ENCODE data around the gene LRRK1. TPM values are rescaled to one million over a fixed set of nuclear protein-coding genes. Genes with fewer than 3 reads are reported as not detected.

Gene LRRK1
- total and polyA plus RNA-seq, 2 donors (not counting 1 experiment from before 2014, with no cell fraction given): 19.8 to 53.0 TPM

DNA sequence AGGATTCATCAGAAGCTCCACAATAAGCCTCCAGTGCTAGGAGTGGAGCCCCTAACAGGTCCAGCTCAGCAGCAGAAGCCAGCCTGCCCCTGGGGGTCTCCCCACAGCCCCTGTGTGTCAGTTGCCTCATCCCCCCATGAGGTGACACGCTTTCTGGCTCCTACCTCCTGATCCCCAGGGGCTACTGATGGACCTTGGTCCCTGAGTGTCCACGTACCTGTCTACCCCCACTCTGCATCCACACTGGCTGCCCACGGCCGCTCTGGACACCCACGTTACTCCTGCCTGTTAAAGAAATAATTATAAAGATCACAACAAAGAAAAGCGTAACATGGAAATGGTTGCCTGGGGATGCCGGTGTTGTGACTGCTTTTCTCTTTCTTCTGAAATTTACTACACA lies 189.6 kb downstream of the LRRK1 start:
- no peak for DNase-seq
- no peaks in the 10 kb centered on the region for H4K20me1 ChIP-seq (ENCODE audit: control insufficient read depth, insufficient read depth, low read length, poor library complexity, severe bottlenecking)
- no peak overlapping the region for H3K9ac ChIP-seq (ENCODE audit: low read length)
- TF ChIP-seq EZH2 (IDR thresholded peaks at IDR 0.05; ENCODE audit: borderline replicate concordance, insufficient read depth, low read depth, low read length, poor library complexity, severe bottlenecking): no peak
- TF ChIP-seq, protein P1, sequence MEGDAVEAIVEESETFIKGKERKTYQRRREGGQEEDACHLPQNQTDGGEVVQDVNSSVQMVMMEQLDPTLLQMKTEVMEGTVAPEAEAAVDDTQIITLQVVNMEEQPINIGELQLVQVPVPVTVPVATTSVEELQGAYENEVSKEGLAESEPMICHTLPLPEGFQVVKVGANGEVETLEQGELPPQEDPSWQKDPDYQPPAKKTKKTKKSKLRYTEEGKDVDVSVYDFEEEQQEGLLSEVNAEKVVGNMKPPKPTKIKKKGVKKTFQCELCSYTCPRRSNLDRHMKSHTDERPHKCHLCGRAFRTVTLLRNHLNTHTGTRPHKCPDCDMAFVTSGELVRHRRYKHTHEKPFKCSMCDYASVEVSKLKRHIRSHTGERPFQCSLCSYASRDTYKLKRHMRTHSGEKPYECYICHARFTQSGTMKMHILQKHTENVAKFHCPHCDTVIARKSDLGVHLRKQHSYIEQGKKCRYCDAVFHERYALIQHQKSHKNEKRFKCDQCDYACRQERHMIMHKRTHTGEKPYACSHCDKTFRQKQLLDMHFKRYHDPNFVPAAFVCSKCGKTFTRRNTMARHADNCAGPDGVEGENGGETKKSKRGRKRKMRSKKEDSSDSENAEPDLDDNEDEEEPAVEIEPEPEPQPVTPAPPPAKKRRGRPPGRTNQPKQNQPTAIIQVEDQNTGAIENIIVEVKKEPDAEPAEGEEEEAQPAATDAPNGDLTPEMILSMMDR (IDR thresholded peaks at IDR 0.05): no peak
- peaks cover 0 to 13% (median 0%) of the 10 kb centered on the region in 3 donors for H3K9me3 ChIP-seq (ENCODE audit: control extremely low read depth in 1 of 3, control insufficient read depth in 2 of 3, insufficient read depth in 1 of 3, low read length in 2 of 3)
- H3K4me1 ChIP-seq (ENCODE audit: control insufficient read depth in 2 of 2, insufficient read depth in 2 of 2, low read length in 2 of 2): no peaks in the 10 kb centered on the region
- H3K36me3 ChIP-seq (replicated peaks in 1 of 2; ENCODE audit: control extremely low read depth in 1 of 2, control insufficient read depth in 1 of 2, extremely low read depth in 1 of 2, insufficient read depth in 2 of 2, low read length in 1 of 2): no peaks in the 10 kb centered on the region
- no peak overlapping the region for H3K4me2 ChIP-seq (replicated peaks; ENCODE audit: low read depth, low read length, poor library complexity, severe bottlenecking)
- intact Hi-C loops (cut with micrococcal nuclease): no loop called here
- H3K27ac ChIP-seq (ENCODE audit: low read length in 2 of 2): no peak overlapping the region
- Mint-ChIP-seq H3K9me3 (ENCODE audit: insufficient read depth) (no peaks in the 10 kb centered on the region), H3K4me3 (no peak overlapping the region), H3K27me3 (no peaks in the 10 kb centered on the region), H3K27ac (no peak overlapping the region), H3K4me1 (no peaks in the 10 kb centered on the region)
- peaks cover 0 to under 1% (median 0%) of the 10 kb centered on the region in 4 experiments for H3K27me3 ChIP-seq (replicated peaks in 1 of 4; ENCODE audit: control extremely low read depth in 1 of 4, control insufficient read depth in 3 of 4, insufficient read depth in 4 of 4, low read length in 3 of 4)
- ChIA-PET CTCF (no interaction called here), POLR2A (no interaction called here)
- no peak overlapping the region for H2AFZ ChIP-seq (ENCODE audit: insufficient read depth, low read depth, low read length, poor library complexity, severe bottlenecking)
- no peak overlapping the region for H3K4me3 ChIP-seq (ENCODE audit: control extremely low read depth in 1 of 5, extremely low read depth in 1 of 5, insufficient read depth in 1 of 5, low read depth in 2 of 5, low read length in 4 of 5)
- ATAC-seq (ENCODE audit: low read depth): no peak
- H3K79me2 ChIP-seq (ENCODE audit: control insufficient read depth, insufficient read depth, low read length): no peaks in the 10 kb centered on the region
- WGBS (ENCODE audit: insufficient coverage): 86% methylated on average over 5 of the region's 7 CpGs

DNA sequence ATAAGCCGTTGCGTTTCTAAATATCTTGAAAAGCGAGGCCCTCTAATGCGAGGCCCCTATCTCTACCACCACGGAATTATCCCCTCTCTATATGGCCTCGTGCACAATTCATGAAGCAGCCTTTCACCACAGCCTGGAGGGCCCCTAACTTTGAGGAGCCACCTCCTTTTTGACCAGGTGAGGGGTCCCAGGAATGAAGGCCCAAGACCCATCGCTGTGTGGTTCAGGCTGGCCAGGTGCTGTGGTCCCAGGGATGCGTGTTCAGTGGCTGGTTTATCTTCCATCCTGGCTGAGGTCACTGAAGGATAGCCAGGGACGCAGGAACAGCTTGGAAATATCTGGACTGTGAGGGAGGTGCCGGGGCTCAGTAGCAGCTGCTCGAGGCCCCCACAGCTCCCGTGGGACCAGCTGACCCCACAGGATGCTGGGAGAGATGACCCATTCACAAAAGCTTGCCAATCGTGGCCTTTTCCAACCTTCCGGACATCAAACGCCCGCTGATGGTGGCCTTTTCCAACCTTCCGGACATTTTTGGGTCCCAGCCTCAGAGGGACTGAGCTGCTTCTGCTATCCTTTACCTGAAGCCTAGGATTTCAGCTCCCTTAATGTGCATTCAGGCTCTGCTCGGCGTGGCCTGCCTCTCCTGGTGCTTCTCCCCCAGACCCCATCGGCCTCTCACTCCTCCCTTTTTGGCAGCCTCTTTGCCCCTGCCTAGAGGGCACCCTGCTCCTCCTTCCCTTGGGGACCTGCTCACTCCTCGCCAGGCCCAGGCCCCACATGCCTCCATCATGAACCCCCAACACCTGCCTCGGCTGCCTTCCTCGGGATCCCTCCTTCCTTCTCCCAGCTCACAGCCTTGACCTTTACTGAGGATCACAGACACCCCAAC lies 191.8 kb downstream of the LRRK1 start:
- WGBS (ENCODE audit: insufficient coverage): 96% methylated on average over 21 of the region's 23 CpGs
- DNase-seq: no peak
- TF ChIP-seq EZH2 (IDR thresholded peaks at IDR 0.05; ENCODE audit: borderline replicate concordance, insufficient read depth, low read depth, low read length, poor library complexity, severe bottlenecking): no peak
- TF ChIP-seq, protein P1 (IDR thresholded peaks at IDR 0.05): no peak
- no peaks in the 10 kb centered on the region for H4K20me1 ChIP-seq (ENCODE audit: control insufficient read depth, insufficient read depth, low read length, poor library complexity, severe bottlenecking)
- H3K27ac ChIP-seq (ENCODE audit: low read length in 2 of 2): no peak overlapping the region
- Mint-ChIP-seq H3K9me3 (ENCODE audit: insufficient read depth) (no peaks in the 10 kb centered on the region), H3K27me3 (no peaks in the 10 kb centered on the region), H3K27ac (no peak overlapping the region), H3K4me3 (no peak overlapping the region), H3K4me1 (no peaks in the 10 kb centered on the region)
- ATAC-seq (ENCODE audit: low read depth): no peak
- H3K9me3 ChIP-seq (ENCODE audit: control extremely low read depth in 1 of 3, control insufficient read depth in 2 of 3, insufficient read depth in 1 of 3, low read length in 2 of 3): peaks cover 0 to 13% (median 0%) of the 10 kb centered on the region in 3 donors
- ChIA-PET CTCF (interaction anchor here (0.6 to 1.2 kb wide), 2 partner anchors 11 to 130 kb away, joined by 3 read pairs; no protein-coding TSS in a partner anchor), POLR2A (no interaction called here)
- H3K4me3 ChIP-seq (ENCODE audit: control extremely low read depth in 1 of 5, extremely low read depth in 1 of 5, insufficient read depth in 1 of 5, low read depth in 2 of 5, low read length in 4 of 5): no peak overlapping the region
- no peaks in the 10 kb centered on the region for H3K79me2 ChIP-seq (ENCODE audit: control insufficient read depth, insufficient read depth, low read length)
- no peaks in the 10 kb centered on the region for H3K36me3 ChIP-seq (replicated peaks in 1 of 2; ENCODE audit: control extremely low read depth in 1 of 2, control insufficient read depth in 1 of 2, extremely low read depth in 1 of 2, insufficient read depth in 2 of 2, low read length in 1 of 2)
- H3K9ac ChIP-seq (ENCODE audit: low read length): no peak overlapping the region
- H3K4me2 ChIP-seq (replicated peaks; ENCODE audit: low read depth, low read length, poor library complexity, severe bottlenecking): no peak overlapping the region
- H3K4me1 ChIP-seq (ENCODE audit: control insufficient read depth in 2 of 2, insufficient read depth in 2 of 2, low read length in 2 of 2): peaks cover 2 to 3% of the 10 kb centered on the region in 2 donors
- no peak overlapping the region for H2AFZ ChIP-seq (ENCODE audit: insufficient read depth, low read depth, low read length, poor library complexity, severe bottlenecking)
- intact Hi-C loops (cut with micrococcal nuclease): no loop called here
- H3K27me3 ChIP-seq (replicated peaks in 1 of 4; ENCODE audit: control extremely low read depth in 1 of 4, control insufficient read depth in 3 of 4, insufficient read depth in 4 of 4, low read length in 3 of 4): peaks cover 0 to 6% (median 2%) of the 10 kb centered on the region in 4 experiments
